OCI-LY1 (cell line): ENCODE measurements around the gene CMPK1.

Experiments
- CTCF ChIP-seq: fragments of 200-600 bp; sonication (generic), shearing (Covaris generic); IDR thresholded peaks from 2 replicates; pipeline ENCODE4 v1.5.1; 2017; ENCODE audit warnings: mild to moderate bottlenecking, antibody characterized with exemption, low read length, moderate library complexity, mixed read lengths
- EZH2 ChIP-seq: fragments of 200-600 bp; sonication (generic), shearing (Covaris generic); IDR thresholded peaks from 2 replicates; pipeline ENCODE4 v1.8.0; 2017; ENCODE audit warnings: borderline replicate concordance, mixed run types, mild to moderate bottlenecking, antibody characterized with exemption, low read length, moderate library complexity, mixed read lengths

GRCh38 chr1:47337350-47337749 lies 3.8 kb downstream of the CMPK1 start:
- TF ChIP-seq CTCF (no peak), EZH2 (no peak)
